ENCODE measurements around the gene TPSD1.

- no peak for TF ChIP-seq CTCF (IDR thresholded peaks at IDR 0.05; ENCODE audit: low read depth, low read length, poor library complexity, severe bottlenecking)
- no peak for TF ChIP-seq EZH2phosphoT487 (IDR thresholded peaks at IDR 0.05; ENCODE audit: borderline replicate concordance, low read length)
These were observed 32.3 kb upstream of the TPSD1 start for GRCh38 chr16:1223355-1224214.

Measured in DOHH2 (cell line).